GM23338 (cell line): ENCODE data around the gene SNRNP48. TPM values are rescaled to one million over a fixed set of nuclear protein-coding genes. Genes with fewer than 3 reads are reported as not detected.

Experiments
- ATAC-seq: fragments of 200-7000 bp; cut with Tn5 transposase; 3 replicates; pipeline ENCODE4 v1.9.1; 2020
- DNase-seq: peaks from one replicate; pipeline ENCODE4 v3.0.0-alpha.2; 2015; ENCODE audit warnings: low spot score
- H2AFZ ChIP-seq: fragments of 200-600 bp; sonication (generic); 2 replicates; pipeline ENCODE4 v1.8.0; 2016; ENCODE audit warnings: antibody characterized with exemption, mild to moderate bottlenecking, moderate library complexity
- H3F3A ChIP-seq: fragments of 200-600 bp; sonication (generic); replicated peaks from 2 replicates; pipeline ENCODE4 v1.8.0; 2017; ENCODE audit warnings: antibody characterized with exemption, mixed run types, low read depth
- H3K27ac ChIP-seq: fragments of 200-600 bp; sonication (generic); 2 replicates; pipeline ENCODE4 v1.6.1; 2016; ENCODE audit warnings: low read depth
- H3K27me3 ChIP-seq: fragments of 200-600 bp; sonication (generic); 2 replicates; pipeline ENCODE4 v1.8.0; 2016; ENCODE audit warnings: mild to moderate bottlenecking, mixed run types, moderate library complexity; ENCODE audit not compliant: insufficient read depth
- H3K36me3 ChIP-seq: fragments of 200-600 bp; sonication (generic); 2 replicates; pipeline ENCODE4 v1.8.0; 2016; ENCODE audit warnings: mild to moderate bottlenecking; ENCODE audit not compliant: insufficient read depth
- H3K4me1 ChIP-seq: fragments of 200-600 bp; sonication (generic); 2 replicates; pipeline ENCODE4 v1.8.0; 2016; ENCODE audit warnings: mild to moderate bottlenecking, moderate library complexity; ENCODE audit not compliant: insufficient read depth
- H3K4me2 ChIP-seq: fragments of 200-600 bp; sonication (generic); 2 replicates; pipeline ENCODE4 v1.7.1; 2017; ENCODE audit warnings: mixed run types
- H3K4me3 ChIP-seq: fragments of 200-600 bp; sonication (generic); 2 replicates; pipeline ENCODE4 v1.6.1; 2016; ENCODE audit warnings: mixed run types
- H3K79me2 ChIP-seq: fragments of 200-600 bp; sonication (generic); replicated peaks from 2 replicates; pipeline ENCODE4 v1.8.0; 2017; ENCODE audit warnings: mild to moderate bottlenecking; ENCODE audit not compliant: insufficient read depth
- H3K9me2 ChIP-seq: fragments of 200-600 bp; sonication (generic); 2 replicates; pipeline ENCODE4 v1.8.0; 2017; ENCODE audit not compliant: insufficient read depth
- H4K20me1 ChIP-seq: fragments of 200-600 bp; sonication (generic); replicated peaks from 2 replicates; pipeline ENCODE4 v1.8.0; 2017; ENCODE audit warnings: mild to moderate bottlenecking; ENCODE audit not compliant: insufficient read depth
- H3K27ac Mint-ChIP-seq: 2 replicates; pipeline ENCODE4 v1.8.0; 2020; ENCODE audit warnings: inconsistent platforms, mild to moderate bottlenecking, moderate library complexity, mixed read lengths
- H3K27me3 Mint-ChIP-seq: 3 replicates; pipeline ENCODE4 v1.8.0; 2022; ENCODE audit warnings: low read depth, mild to moderate bottlenecking, moderate library complexity, mixed read lengths, inconsistent platforms; ENCODE audit not compliant: insufficient read depth, poor library complexity
- H3K36me3 Mint-ChIP-seq: 3 replicates; pipeline ENCODE4 v1.8.0; 2021; ENCODE audit warnings: low read depth, mild to moderate bottlenecking, inconsistent platforms, moderate library complexity, mixed read lengths
- H3K4me1 Mint-ChIP-seq: 3 replicates; pipeline ENCODE4 v1.8.0; 2020; ENCODE audit warnings: mild to moderate bottlenecking, inconsistent platforms, mixed read lengths
- H3K4me3 Mint-ChIP-seq: 3 replicates; pipeline ENCODE4 v1.8.0; 2021; ENCODE audit warnings: moderate library complexity, mild to moderate bottlenecking, inconsistent platforms, mixed read lengths
- H3K9me3 Mint-ChIP-seq: 3 replicates; pipeline ENCODE4 v1.8.0; 2020; ENCODE audit warnings: moderate library complexity, mild to moderate bottlenecking, inconsistent platforms, mixed read lengths
- CREB1 ChIP-seq: fragments of 250-450 bp; sonication (Bioruptor Pico); IDR thresholded peaks from 2 replicates; pipeline ENCODE4 v1.5.0; 2020; ENCODE audit warnings: low read depth, mild to moderate bottlenecking, moderate library complexity
- EZH2 ChIP-seq: fragments of 200-600 bp; sonication (generic); IDR thresholded peaks from one replicate; pipeline ENCODE4 v1.8.0; 2017; ENCODE audit warnings: antibody characterized with exemption, mild to moderate bottlenecking, low read depth; ENCODE audit not compliant: unreplicated experiment
- EZH2phosphoT487 ChIP-seq: fragments of 200-600 bp; sonication (generic); IDR thresholded peaks from one replicate; pipeline ENCODE4 v1.8.1; 2018; ENCODE audit warnings: antibody characterized with exemption; ENCODE audit not compliant: unreplicated experiment
- JUNB ChIP-seq: IDR thresholded peaks from one replicate; pipeline ENCODE4 v1.6.1; 2016; ENCODE audit warnings: antibody characterized with exemption; ENCODE audit not compliant: unreplicated experiment
- NANOG ChIP-seq: IDR thresholded peaks from 2 replicates; pipeline ENCODE4 v1.6.1; 2016; ENCODE audit warnings: antibody characterized with exemption, borderline replicate concordance
- ZNF114 ChIP-seq: fragments of 250-450 bp; sonication (Bioruptor Pico); IDR thresholded peaks from 2 replicates; pipeline ENCODE4 v1.5.0; 2020; ENCODE audit warnings: mild to moderate bottlenecking, moderate library complexity
- ZNF331 ChIP-seq: fragments of 250-450 bp; sonication (Bioruptor Pico); IDR thresholded peaks from 2 replicates; pipeline ENCODE4 v1.5.0; 2020; ENCODE audit warnings: low read depth, mild to moderate bottlenecking, moderate library complexity
- polyA plus RNA-seq: library from polyadenylated mRNA; unstranded; fragments of >200 nt; fragmentation: Nextera tagmentation; extraction: Ambion mirVana; gene quantifications from 2 replicates; pipeline ENCODE4 v1.2.1, GENCODE V29; 2016
- total RNA-seq: library from RNA; depleted of rRNA; stranded (reverse); fragments of >200 nt; shearing (Covaris generic); gene quantifications from 2 replicates; pipeline ENCODE4 v1.2.3, GENCODE V29; 2014
- TF ChIP-seq, protein P1 (sequence below): IDR thresholded peaks from one replicate; pipeline ENCODE4 v1.6.1; 2018; ENCODE audit warnings: antibody characterized with exemption; ENCODE audit not compliant: unreplicated experiment
- TF ChIP-seq, protein P2 (sequence below), 2 experiments: fragments of 200-600 bp in 1 of 2; sonication (generic) in 1 of 2; conservative IDR thresholded peaks; 2 replicates each; pipeline versions ENCODE4 v1.5.1 to v1.6.1; 2016 to 2017; ENCODE audit warnings: antibody characterized with exemption in 2 of 2, low read depth in 2 of 2, mild to moderate bottlenecking in 2 of 2, moderate library complexity in 1 of 2
- TF ChIP-seq, protein P3 (sequence below): fragments of 250-450 bp; sonication (Bioruptor Pico); IDR thresholded peaks from 2 replicates; pipeline ENCODE4 v1.5.0; 2020; ENCODE audit warnings: mild to moderate bottlenecking, moderate library complexity

Gene SNRNP48
- total and polyA plus RNA-seq, 2 experiments from 2014 or later, result 17.2 to 23.9 TPM

DNA sequence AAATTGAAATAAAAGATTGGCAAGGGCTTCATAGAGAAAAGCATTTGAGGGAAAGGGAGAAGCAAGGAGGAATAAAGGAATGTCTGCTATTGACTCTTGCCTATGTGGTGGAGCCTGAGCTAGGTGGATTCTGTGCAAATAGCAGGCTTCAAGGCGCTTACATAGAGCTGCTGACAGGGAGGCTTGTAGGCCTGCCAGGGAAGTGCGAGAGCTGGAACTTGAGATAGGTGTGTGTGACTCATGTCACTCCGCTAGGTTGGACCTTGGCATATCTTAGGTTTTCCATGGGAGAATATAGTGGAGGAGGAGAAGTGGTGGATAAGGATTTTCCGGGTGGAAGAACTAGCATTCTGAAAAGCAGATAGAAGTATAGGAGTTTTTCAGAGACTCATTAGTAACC is 14.0 kb downstream of the SNRNP48 start (continued):
- TF ChIP-seq, protein P1, sequence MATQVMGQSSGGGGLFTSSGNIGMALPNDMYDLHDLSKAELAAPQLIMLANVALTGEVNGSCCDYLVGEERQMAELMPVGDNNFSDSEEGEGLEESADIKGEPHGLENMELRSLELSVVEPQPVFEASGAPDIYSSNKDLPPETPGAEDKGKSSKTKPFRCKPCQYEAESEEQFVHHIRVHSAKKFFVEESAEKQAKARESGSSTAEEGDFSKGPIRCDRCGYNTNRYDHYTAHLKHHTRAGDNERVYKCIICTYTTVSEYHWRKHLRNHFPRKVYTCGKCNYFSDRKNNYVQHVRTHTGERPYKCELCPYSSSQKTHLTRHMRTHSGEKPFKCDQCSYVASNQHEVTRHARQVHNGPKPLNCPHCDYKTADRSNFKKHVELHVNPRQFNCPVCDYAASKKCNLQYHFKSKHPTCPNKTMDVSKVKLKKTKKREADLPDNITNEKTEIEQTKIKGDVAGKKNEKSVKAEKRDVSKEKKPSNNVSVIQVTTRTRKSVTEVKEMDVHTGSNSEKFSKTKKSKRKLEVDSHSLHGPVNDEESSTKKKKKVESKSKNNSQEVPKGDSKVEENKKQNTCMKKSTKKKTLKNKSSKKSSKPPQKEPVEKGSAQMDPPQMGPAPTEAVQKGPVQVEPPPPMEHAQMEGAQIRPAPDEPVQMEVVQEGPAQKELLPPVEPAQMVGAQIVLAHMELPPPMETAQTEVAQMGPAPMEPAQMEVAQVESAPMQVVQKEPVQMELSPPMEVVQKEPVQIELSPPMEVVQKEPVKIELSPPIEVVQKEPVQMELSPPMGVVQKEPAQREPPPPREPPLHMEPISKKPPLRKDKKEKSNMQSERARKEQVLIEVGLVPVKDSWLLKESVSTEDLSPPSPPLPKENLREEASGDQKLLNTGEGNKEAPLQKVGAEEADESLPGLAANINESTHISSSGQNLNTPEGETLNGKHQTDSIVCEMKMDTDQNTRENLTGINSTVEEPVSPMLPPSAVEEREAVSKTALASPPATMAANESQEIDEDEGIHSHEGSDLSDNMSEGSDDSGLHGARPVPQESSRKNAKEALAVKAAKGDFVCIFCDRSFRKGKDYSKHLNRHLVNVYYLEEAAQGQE, result no peak
- TF ChIP-seq, protein P2, sequence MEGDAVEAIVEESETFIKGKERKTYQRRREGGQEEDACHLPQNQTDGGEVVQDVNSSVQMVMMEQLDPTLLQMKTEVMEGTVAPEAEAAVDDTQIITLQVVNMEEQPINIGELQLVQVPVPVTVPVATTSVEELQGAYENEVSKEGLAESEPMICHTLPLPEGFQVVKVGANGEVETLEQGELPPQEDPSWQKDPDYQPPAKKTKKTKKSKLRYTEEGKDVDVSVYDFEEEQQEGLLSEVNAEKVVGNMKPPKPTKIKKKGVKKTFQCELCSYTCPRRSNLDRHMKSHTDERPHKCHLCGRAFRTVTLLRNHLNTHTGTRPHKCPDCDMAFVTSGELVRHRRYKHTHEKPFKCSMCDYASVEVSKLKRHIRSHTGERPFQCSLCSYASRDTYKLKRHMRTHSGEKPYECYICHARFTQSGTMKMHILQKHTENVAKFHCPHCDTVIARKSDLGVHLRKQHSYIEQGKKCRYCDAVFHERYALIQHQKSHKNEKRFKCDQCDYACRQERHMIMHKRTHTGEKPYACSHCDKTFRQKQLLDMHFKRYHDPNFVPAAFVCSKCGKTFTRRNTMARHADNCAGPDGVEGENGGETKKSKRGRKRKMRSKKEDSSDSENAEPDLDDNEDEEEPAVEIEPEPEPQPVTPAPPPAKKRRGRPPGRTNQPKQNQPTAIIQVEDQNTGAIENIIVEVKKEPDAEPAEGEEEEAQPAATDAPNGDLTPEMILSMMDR (conservative IDR thresholded peaks at IDR 0.05; ENCODE audit: low read depth in 2 of 2), result no peak
- TF ChIP-seq EZH2, result no peak
- no peak for TF ChIP-seq ZNF114 (CRISPR knock-in tag)
- no peak for TF ChIP-seq NANOG

DNA sequence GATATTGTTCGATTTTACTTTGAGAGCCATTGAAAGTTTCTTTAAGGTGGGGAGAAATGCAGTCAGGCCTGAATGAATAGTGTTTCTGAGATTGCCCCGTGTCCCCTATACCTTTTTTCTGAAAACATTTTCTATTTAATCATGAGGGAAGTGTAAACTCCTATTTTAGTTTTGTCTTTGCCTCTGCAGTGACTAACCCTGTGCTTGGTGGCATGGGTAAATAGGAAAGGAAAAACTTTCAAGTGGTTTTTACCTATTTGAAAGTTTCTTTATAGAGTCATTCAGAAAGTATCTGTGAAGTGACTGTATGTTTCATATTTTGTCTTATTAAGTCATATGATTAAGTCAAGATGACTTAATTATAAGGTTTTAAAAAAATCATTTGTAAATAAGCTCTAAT is 14.5 kb downstream of the SNRNP48 start:
- H3K36me3 Mint-ChIP-seq, result peaks cover 75% of the 10 kb centered on the region
- H3K36me3 ChIP-seq, result peaks cover 76% of the 10 kb centered on the region
- TF ChIP-seq CREB1, result no peak
- TF ChIP-seq, protein P1, result no peak
- TF ChIP-seq EZH2phosphoT487, result no peak
- TF ChIP-seq EZH2, result no peak
- no peak for TF ChIP-seq ZNF331
- TF ChIP-seq, protein P3, sequence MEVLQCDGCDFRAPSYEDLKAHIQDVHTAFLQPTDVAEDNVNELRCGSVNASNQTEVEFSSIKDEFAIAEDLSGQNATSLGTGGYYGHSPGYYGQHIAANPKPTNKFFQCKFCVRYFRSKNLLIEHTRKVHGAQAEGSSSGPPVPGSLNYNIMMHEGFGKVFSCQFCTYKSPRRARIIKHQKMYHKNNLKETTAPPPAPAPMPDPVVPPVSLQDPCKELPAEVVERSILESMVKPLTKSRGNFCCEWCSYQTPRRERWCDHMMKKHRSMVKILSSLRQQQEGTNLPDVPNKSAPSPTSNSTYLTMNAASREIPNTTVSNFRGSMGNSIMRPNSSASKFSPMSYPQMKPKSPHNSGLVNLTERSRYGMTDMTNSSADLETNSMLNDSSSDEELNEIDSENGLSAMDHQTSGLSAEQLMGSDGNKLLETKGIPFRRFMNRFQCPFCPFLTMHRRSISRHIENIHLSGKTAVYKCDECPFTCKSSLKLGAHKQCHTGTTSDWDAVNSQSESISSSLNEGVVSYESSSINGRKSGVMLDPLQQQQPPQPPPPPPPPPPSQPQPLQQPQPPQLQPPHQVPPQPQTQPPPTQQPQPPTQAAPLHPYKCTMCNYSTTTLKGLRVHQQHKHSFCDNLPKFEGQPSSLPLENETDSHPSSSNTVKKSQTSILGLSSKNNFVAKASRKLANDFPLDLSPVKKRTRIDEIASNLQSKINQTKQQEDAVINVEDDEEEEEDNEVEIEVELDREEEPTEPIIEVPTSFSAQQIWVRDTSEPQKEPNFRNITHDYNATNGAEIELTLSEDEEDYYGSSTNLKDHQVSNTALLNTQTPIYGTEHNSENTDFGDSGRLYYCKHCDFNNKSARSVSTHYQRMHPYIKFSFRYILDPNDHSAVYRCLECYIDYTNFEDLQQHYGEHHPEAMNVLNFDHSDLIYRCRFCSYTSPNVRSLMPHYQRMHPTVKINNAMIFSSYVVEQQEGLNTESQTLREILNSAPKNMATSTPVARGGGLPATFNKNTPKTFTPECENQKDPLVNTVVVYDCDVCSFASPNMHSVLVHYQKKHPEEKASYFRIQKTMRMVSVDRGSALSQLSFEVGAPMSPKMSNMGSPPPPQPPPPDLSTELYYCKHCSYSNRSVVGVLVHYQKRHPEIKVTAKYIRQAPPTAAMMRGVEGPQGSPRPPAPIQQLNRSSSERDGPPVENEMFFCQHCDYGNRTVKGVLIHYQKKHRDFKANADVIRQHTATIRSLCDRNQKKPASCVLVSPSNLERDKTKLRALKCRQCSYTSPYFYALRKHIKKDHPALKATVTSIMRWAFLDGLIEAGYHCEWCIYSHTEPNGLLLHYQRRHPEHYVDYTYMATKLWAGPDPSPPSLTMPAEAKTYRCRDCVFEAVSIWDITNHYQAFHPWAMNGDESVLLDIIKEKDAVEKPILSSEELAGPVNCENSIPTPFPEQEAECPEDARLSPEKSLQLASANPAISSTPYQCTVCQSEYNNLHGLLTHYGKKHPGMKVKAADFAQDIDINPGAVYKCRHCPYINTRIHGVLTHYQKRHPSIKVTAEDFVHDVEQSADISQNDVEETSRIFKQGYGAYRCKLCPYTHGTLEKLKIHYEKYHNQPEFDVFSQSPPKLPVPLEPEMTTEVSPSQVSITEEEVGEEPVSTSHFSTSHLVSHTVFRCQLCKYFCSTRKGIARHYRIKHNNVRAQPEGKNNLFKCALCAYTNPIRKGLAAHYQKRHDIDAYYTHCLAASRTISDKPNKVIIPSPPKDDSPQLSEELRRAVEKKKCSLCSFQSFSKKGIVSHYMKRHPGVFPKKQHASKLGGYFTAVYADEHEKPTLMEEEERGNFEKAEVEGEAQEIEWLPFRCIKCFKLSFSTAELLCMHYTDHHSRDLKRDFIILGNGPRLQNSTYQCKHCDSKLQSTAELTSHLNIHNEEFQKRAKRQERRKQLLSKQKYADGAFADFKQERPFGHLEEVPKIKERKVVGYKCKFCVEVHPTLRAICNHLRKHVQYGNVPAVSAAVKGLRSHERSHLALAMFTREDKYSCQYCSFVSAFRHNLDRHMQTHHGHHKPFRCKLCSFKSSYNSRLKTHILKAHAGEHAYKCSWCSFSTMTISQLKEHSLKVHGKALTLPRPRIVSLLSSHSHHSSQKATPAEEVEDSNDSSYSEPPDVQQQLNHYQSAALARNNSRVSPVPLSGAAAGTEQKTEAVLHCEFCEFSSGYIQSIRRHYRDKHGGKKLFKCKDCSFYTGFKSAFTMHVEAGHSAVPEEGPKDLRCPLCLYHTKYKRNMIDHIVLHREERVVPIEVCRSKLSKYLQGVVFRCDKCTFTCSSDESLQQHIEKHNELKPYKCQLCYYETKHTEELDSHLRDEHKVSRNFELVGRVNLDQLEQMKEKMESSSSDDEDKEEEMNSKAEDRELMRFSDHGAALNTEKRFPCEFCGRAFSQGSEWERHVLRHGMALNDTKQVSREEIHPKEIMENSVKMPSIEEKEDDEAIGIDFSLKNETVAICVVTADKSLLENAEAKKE (CRISPR knock-in tag), result no peak
- no peak for TF ChIP-seq JUNB
- no peak for TF ChIP-seq ZNF114 (CRISPR knock-in tag)

More for the DNA sequence above, 14.5 kb downstream of the SNRNP48 start:
- no peaks in the 10 kb centered on the region for H3F3A ChIP-seq
- H3K79me2 ChIP-seq, result no peaks in the 10 kb centered on the region
- Mint-ChIP-seq H3K4me1 (peaks cover under 1% of the 10 kb centered on the region; the same call in 2 of the 3 replicates), H3K4me3 (no peak overlapping the region), H3K9me3 (no peaks in the 10 kb centered on the region), H3K27ac (no peak overlapping the region), H3K27me3 (no peaks in the 10 kb centered on the region)
- DNase-seq, result no peak
- peaks cover 3% of the 10 kb centered on the region for H4K20me1 ChIP-seq
- no peak for ATAC-seq
- no peak overlapping the region for H3K4me2 ChIP-seq
- H3K9me2 ChIP-seq, result no peaks in the 10 kb centered on the region
- H3K27ac ChIP-seq, result no peak overlapping the region
- no peak overlapping the region for H3K4me3 ChIP-seq
- 0 out of 2 replicates have a peak, but pooled peaks cover 1% of the 10 kb centered on the region for H3K4me1 ChIP-seq
- H3K27me3 ChIP-seq, result no peaks in the 10 kb centered on the region
- no peak overlapping the region for H2AFZ ChIP-seq
